Right atrium auricular region (tissue), 2 donors: ENCODE measurements around the gene RAMP3. TPM values are rescaled to one million over a fixed set of nuclear protein-coding genes. Genes with fewer than 3 reads are reported as not detected.
A peak's percentile ranks its signal among the peaks of the same experiment; 100 is the strongest.

Source experiments
- DNase-seq: peaks from one replicate; pipeline ENCODE4 v3.0.0-alpha.2; 2019; ENCODE audit warnings: low spot score
- H3K27ac ChIP-seq, 2 donors: fragments of 200-600 bp; sonication (generic); 1 replicate in 1 of 2; 2 replicates in 1 of 2; pipeline ENCODE4 v1.5.1; 2016 to 2019
- H3K27me3 ChIP-seq, 2 donors: fragments of 200-600 bp; sonication (generic); one replicate each; pipeline versions ENCODE4 v1.5.1 to v1.6.0; 2017 to 2019
- H3K36me3 ChIP-seq: fragments of 200-600 bp; sonication (generic); one replicate; pipeline ENCODE4 v1.5.1; 2016
- H3K4me1 ChIP-seq, 2 donors: fragments of 200-600 bp; sonication (generic); one replicate each; pipeline versions ENCODE4 v1.5.1 to v1.6.0; 2017 to 2019
- H3K4me3 ChIP-seq, 2 donors: fragments of 200-600 bp; sonication (generic); 1 replicate in 1 of 2; 2 replicates in 1 of 2; pipeline ENCODE4 v1.5.1; 2017 to 2019; ENCODE audit warnings: mild to moderate bottlenecking in 1 of 2, moderate library complexity in 1 of 2
- H3K9me3 ChIP-seq, 2 donors: fragments of 200-600 bp; sonication (generic); one replicate each; pipeline ENCODE4 v1.5.1; 2019
- total RNA-seq, 2 donors: library from RNA; depleted of rRNA; stranded (reverse); fragments of >200 nt; gene quantifications; one replicate each; pipeline ENCODE4 v1.1.0, GENCODE V29; 2016
- TF ChIP-seq, protein P1 (sequence below), 2 donors: fragments of 200-600 bp; sonication (generic); IDR thresholded peaks; one replicate each; pipeline ENCODE4 v1.5.1; 2019; ENCODE audit warnings: antibody characterized with exemption in 2 of 2

The RAMP3 gene
- total RNA-seq, 2 donors from 2014 or later, result 62.0 to 77.2 TPM

DNA sequence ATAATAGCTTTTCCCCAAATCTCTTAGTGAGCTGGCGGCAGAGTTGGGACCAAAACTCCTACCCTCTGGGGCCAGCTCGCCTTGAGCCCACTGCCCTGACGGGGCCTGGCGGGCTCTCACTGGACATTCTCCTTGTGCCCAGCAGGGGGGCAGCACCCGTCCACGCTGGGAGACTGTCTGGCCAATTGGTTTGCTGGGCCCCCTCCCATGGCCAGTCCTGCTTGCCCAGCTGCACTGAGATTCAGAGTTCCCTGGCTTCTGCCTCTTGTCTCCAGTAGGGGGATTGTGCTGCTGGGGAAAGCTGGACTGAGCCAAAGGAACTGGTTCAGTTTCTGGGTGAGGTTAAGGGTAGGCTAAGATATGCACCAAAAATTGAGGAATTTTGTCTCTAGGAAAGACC is 59.8 kb downstream of the RAMP3 start:
- H3K4me1 ChIP-seq, result no peaks in the 10 kb centered on the region
- TF ChIP-seq, protein P1, sequence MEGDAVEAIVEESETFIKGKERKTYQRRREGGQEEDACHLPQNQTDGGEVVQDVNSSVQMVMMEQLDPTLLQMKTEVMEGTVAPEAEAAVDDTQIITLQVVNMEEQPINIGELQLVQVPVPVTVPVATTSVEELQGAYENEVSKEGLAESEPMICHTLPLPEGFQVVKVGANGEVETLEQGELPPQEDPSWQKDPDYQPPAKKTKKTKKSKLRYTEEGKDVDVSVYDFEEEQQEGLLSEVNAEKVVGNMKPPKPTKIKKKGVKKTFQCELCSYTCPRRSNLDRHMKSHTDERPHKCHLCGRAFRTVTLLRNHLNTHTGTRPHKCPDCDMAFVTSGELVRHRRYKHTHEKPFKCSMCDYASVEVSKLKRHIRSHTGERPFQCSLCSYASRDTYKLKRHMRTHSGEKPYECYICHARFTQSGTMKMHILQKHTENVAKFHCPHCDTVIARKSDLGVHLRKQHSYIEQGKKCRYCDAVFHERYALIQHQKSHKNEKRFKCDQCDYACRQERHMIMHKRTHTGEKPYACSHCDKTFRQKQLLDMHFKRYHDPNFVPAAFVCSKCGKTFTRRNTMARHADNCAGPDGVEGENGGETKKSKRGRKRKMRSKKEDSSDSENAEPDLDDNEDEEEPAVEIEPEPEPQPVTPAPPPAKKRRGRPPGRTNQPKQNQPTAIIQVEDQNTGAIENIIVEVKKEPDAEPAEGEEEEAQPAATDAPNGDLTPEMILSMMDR (IDR thresholded peaks at IDR 0.05), result peak in 1 of 2 donors; percentile 54
- DNase-seq, result peak; percentile 44
- H3K4me3 ChIP-seq, result no peak overlapping the region
- no peaks in the 10 kb centered on the region for H3K27me3 ChIP-seq
- no peaks in the 10 kb centered on the region for H3K9me3 ChIP-seq
- H3K27ac ChIP-seq, result no peak overlapping the region
- no peaks in the 10 kb centered on the region for H3K36me3 ChIP-seq

DNA sequence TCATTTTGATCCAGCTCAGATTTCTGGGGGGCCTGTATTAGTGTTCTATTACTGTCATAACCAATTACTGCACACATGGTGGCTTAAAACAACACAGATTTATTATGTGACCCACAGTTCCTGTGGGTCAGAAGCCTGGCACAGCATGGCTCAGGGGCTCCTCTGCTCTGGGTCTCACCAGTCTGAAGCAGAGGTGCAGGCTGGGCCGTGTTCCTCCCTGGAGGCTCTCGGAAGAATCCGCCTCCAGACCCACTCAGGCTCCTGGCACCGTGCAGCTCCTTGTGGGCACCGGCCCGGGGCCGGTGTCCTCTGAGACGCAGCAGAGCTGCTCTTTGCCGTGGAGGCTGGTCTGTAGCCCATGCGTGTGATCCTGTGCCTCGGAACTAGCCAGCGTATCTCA is 61.5 kb downstream of the RAMP3 start:
- Histone ChIP-seq H3K4me3 (no peak overlapping the region), H3K27ac (no peak overlapping the region), H3K27me3 (no peaks in the 10 kb centered on the region), H3K4me1 (no peaks in the 10 kb centered on the region), H3K36me3 (no peaks in the 10 kb centered on the region), H3K9me3 (no peaks in the 10 kb centered on the region)
- DNase-seq, result no peak
- TF ChIP-seq, protein P1 (IDR thresholded peaks at IDR 0.05), result no peak

DNA sequence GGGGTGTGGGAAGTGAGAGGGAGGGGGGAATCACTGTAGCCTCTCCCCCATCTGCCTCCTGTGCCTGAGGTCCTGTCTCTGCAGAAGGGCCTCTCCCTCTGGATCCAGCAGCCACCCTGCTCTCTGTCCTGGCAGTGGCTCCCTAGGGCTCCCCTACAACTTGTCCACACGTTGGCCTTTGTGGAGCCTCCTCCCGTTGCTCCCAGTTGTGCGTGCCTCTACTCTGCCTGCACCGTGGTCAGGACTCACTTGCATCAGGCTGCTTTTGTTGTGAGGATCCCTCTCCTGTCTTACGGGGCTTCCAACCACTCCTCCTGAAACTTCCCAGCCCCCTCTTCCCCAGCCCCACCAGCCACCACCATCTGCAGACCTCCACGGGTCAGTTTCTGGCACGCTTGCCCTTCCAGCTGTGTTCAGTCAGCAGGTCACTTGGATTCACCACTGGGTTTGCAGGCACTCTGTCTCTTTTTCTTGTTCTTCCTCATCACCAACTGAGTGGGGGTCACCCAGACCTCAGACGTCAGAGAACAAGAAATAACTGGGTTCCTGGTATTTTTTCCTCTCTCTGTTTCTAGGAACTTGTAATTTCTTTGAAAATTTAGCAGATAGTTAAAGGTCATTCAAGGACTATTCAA is 62.3 kb downstream of the RAMP3 start:
- H3K4me1 ChIP-seq, result no peaks in the 10 kb centered on the region
- no peak overlapping the region for H3K4me3 ChIP-seq
- TF ChIP-seq, protein P1 (IDR thresholded peaks at IDR 0.05), result no peak
- H3K27ac ChIP-seq, result no peak overlapping the region
- H3K27me3 ChIP-seq, result no peaks in the 10 kb centered on the region
- H3K36me3 ChIP-seq, result no peaks in the 10 kb centered on the region
- DNase-seq, result peak; percentile 38
- H3K9me3 ChIP-seq, result no peaks in the 10 kb centered on the region

DNA sequence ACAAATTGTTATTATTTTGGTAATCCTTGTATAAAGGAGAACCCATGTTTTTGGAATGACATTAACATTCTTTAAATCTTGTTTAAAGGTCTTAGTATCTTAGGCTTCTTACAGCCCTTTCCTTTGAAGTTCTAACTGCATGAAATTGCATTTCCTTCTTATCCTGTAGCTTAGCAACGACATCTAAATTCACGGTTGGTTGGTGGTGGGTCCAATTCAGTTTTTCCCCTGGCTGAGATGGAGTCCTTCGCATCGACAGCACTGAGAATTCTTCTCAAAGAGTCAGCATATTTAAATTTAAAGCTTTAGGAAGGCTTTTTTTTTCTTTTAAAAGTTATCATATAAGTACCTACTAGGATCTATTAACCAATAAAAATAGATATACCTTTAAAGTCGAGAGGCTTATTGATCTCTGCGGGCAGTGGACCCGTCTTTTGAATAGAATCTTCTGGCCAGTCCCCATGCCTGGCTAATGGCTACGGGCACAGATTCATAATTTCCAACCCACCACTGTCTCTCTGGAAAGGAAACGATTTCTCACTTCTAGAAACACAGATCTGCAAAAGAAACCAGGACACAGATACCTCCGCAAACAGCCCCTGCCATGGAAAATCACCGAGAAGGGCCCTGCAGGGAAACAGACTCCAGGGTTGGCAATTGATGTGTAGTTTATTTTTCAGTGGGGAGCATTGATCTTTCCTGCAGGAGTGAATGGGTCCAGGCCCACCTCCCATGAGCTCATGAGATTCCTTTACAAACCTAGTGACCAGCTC is 63.4 kb downstream of the RAMP3 start:
- TF ChIP-seq, protein P1 (IDR thresholded peaks at IDR 0.05), result no peak
- DNase-seq, result peak; percentile 30
- H3K27ac ChIP-seq, result no peak overlapping the region
- H3K4me1 ChIP-seq, result no peaks in the 10 kb centered on the region
- no peak overlapping the region for H3K4me3 ChIP-seq
- no peaks in the 10 kb centered on the region for H3K27me3 ChIP-seq
- H3K36me3 ChIP-seq, result no peaks in the 10 kb centered on the region
- H3K9me3 ChIP-seq, result no peaks in the 10 kb centered on the region

DNA sequence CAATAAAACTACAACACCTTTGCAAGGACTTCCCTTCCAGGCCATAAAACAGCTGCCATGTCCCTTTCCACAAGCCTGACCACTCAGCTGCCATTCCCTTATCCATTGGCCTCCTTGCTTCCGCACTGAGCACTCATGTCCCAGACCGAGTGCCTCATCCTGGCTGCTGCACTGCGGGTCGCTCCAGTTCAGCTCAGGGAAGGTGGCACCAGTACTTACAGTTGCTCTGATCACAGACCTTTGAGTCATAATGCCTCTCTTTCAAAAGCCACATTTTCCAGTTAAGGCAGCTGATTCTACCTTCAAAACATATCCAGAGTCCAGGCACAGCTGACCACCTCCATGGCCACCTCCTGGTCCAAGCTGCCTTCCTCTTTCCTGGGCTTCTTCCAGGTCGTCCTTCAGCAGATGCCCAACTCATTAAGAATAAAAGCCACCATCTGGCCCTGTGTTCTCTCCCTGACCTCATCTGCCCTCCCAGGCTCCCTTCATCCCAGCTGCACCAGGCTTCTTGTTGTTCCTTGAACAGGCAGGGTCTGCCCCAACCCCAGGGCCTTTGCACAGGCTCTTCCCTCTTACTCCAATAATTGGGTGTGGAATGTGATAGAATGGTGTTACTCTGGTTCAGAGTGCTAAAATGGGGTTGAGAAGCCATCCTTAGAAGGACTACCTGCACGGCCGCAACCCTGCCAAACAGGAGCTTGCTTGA is 64.5 kb downstream of the RAMP3 start:
- DNase-seq, result peak; percentile 28
- no peaks in the 10 kb centered on the region for H3K4me1 ChIP-seq
- no peaks in the 10 kb centered on the region for H3K27me3 ChIP-seq
- no peaks in the 10 kb centered on the region for H3K9me3 ChIP-seq
- no peak overlapping the region for H3K4me3 ChIP-seq
- H3K27ac ChIP-seq, result no peak overlapping the region
- TF ChIP-seq, protein P1 (IDR thresholded peaks at IDR 0.05), result no peak
- no peaks in the 10 kb centered on the region for H3K36me3 ChIP-seq
